Neutrophil (primary cell): ENCODE data around the gene C1QTNF1.

Source experiments
- H3K27ac ChIP-seq: fragments of 200-600 bp; sonication (generic); 2 replicates; pipeline ENCODE4 v1.5.1; 2016; ENCODE audit warnings: mild to moderate bottlenecking, moderate library complexity
- H3K27me3 ChIP-seq: fragments of 200-600 bp; sonication (generic); 2 replicates; pipeline ENCODE4 v1.6.0; 2016; ENCODE audit warnings: mild to moderate bottlenecking
- H3K36me3 ChIP-seq: fragments of 200-600 bp; sonication (generic); 2 replicates; pipeline ENCODE4 v1.5.1; 2017
- H3K4me1 ChIP-seq, 2 experiments: fragments of 200-600 bp in 1 of 2; sonication (generic) in 1 of 2; 1 replicate in 1 of 2; 2 replicates in 1 of 2; pipeline versions ENCODE4 v1.5.1 to v1.6.1; 2013 to 2016; ENCODE audit warnings: low read depth in 1 of 2, low read length in 1 of 2, mild to moderate bottlenecking in 1 of 2, moderate library complexity in 1 of 2; ENCODE audit not compliant: control insufficient read depth in 1 of 2, insufficient read depth in 1 of 2
- H3K4me3 ChIP-seq, 2 experiments: fragments of 200-600 bp in 1 of 2; sonication (generic) in 1 of 2; 1 replicate in 1 of 2; 2 replicates in 1 of 2; pipeline ENCODE4 v1.5.1; 2013 to 2016; ENCODE audit warnings: low read depth in 1 of 2, low read length in 1 of 2, mild to moderate bottlenecking in 1 of 2, moderate library complexity in 1 of 2
- H3K9me3 ChIP-seq: fragments of 200-600 bp; sonication (generic); 2 replicates; pipeline ENCODE4 v1.5.1; 2016
- TF ChIP-seq, protein P1 (sequence below): fragments of 200-600 bp; sonication (generic); IDR thresholded peaks from 2 replicates; pipeline ENCODE4 v1.5.1; 2016; ENCODE audit warnings: antibody characterized with exemption

Gene C1QTNF1

GRCh38 chr17:79064026-79064425, 40.1 kb downstream of the C1QTNF1 start:
- Histone ChIP-seq H3K4me1 (peaks cover 0 to 1% of the 10 kb centered on the region in 2 experiments), H3K4me3 (no peak overlapping the region), H3K27me3 (peaks cover 15% of the 10 kb centered on the region), H3K36me3 (no peaks in the 10 kb centered on the region), H3K9me3 (no peaks in the 10 kb centered on the region), H3K27ac (no peak overlapping the region)
- TF ChIP-seq, protein P1, sequence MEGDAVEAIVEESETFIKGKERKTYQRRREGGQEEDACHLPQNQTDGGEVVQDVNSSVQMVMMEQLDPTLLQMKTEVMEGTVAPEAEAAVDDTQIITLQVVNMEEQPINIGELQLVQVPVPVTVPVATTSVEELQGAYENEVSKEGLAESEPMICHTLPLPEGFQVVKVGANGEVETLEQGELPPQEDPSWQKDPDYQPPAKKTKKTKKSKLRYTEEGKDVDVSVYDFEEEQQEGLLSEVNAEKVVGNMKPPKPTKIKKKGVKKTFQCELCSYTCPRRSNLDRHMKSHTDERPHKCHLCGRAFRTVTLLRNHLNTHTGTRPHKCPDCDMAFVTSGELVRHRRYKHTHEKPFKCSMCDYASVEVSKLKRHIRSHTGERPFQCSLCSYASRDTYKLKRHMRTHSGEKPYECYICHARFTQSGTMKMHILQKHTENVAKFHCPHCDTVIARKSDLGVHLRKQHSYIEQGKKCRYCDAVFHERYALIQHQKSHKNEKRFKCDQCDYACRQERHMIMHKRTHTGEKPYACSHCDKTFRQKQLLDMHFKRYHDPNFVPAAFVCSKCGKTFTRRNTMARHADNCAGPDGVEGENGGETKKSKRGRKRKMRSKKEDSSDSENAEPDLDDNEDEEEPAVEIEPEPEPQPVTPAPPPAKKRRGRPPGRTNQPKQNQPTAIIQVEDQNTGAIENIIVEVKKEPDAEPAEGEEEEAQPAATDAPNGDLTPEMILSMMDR = no peak

DNA sequence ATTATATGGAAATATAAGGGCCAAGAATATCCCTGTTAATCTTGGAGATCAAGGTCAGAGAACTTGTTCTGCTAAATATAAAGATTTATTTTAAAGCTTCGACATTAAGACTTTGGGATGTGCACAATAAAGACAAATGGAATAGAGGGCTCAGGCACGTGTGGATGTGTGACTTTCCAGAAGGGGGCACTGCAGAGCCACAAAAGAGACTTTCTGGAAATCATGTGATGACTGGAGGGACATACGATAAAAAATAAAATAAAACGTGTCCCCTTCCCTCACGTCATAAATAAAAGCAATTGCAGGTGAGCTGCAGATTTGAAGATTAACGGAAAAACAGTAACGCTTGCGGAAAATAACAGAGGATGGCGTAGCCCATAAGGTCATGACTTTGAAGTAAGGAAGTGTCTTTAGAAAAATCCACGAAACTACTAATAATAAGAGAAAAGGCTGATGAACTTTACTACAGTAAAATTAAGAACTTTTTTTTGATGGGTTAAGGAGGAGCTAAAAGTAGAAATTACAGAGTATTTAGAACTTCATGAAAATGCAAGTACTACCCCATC, 41.2 kb downstream of the C1QTNF1 start:
- peaks cover 5% of the 10 kb centered on the region for H3K27me3 ChIP-seq
- H3K9me3 ChIP-seq = no peaks in the 10 kb centered on the region
- no peaks in the 10 kb centered on the region for H3K36me3 ChIP-seq
- no peaks in the 10 kb centered on the region for H3K4me1 ChIP-seq
- TF ChIP-seq, protein P1 = no peak
- H3K27ac ChIP-seq = no peak overlapping the region
- no peak overlapping the region for H3K4me3 ChIP-seq

DNA sequence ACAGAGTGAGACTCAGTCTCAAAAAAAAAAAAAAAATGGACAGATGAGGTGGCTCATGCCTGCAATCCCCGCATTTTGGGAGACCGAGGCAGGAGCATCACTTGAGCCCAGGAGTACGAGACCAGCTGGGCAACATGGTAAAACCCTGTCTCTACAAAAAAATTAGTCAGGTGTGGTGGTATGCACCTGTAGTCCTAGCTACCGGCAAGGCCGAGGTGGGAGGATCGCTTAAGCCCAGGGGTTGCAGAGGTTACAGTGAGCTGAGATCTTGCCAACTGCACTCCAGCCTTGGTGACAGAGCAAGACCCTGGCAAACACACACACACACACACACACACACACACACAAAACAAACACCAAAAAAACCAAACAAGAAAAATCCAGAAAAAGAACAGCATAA, 43.0 kb downstream of the C1QTNF1 start:
- Histone ChIP-seq H3K36me3 (no peaks in the 10 kb centered on the region), H3K27ac (no peak overlapping the region), H3K4me3 (no peak overlapping the region), H3K9me3 (no peaks in the 10 kb centered on the region), H3K27me3 (peaks cover 7% of the 10 kb centered on the region), H3K4me1 (no peaks in the 10 kb centered on the region)
- TF ChIP-seq, protein P1 = no peak

DNA sequence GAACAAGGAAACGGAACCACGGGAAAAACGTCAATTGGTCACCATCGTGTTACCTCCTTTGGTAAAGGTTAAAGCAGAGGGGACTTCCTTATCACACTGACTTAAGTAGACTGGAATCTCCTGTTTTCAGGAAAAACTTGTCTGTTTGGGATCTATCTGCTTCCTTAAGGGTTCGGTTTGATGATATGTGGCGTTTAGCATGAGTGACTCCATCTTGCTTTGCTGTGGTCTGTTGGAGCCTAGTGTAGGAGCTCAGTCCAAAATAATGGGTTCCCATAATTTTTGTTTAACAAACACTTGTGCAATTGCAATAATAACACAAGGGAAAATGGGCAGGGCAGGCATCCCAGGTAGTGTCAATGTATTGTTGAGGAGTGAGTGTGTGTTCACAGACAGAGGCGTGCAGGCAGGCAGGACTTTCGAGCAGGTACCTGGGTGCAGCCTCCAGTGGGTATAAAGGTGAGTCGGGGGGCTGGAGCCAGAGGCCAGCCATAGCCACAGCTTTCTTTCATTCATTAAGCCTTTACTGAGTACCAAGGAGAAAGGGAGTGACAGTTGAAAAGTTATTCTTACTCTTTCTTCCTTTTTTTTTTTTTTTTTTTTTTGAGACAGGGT, 46.4 kb downstream of the C1QTNF1 start:
- no peaks in the 10 kb centered on the region for H3K9me3 ChIP-seq
- H3K36me3 ChIP-seq = no peaks in the 10 kb centered on the region
- TF ChIP-seq, protein P1 = no peak
- H3K27ac ChIP-seq = no peak overlapping the region
- peaks cover 4 to 12% of the 10 kb centered on the region in 2 experiments for H3K4me1 ChIP-seq
- peaks cover 10% of the 10 kb centered on the region for H3K27me3 ChIP-seq
- H3K4me3 ChIP-seq = no peak overlapping the region

GRCh38 chr17:79071161-79071740, 47.3 kb downstream of the C1QTNF1 start:
- TF ChIP-seq, protein P1 = no peak
- no peaks in the 10 kb centered on the region for H3K9me3 ChIP-seq
- peaks cover 8 to 18% of the 10 kb centered on the region in 2 experiments for H3K4me1 ChIP-seq
- no peak overlapping the region for H3K27ac ChIP-seq
- H3K36me3 ChIP-seq = no peaks in the 10 kb centered on the region
- H3K27me3 ChIP-seq = peaks cover 16% of the 10 kb centered on the region
- H3K4me3 ChIP-seq = no peak overlapping the region
